ENCODE measurements around the gene TRAPPC2B. TPM values are rescaled to one million over a fixed set of nuclear protein-coding genes. Genes with fewer than 3 reads are reported as not detected.

TRAPPC2B gene
- total RNA-seq, 1 experiment from 2014 or later, result 15.3 TPM

DNA sequence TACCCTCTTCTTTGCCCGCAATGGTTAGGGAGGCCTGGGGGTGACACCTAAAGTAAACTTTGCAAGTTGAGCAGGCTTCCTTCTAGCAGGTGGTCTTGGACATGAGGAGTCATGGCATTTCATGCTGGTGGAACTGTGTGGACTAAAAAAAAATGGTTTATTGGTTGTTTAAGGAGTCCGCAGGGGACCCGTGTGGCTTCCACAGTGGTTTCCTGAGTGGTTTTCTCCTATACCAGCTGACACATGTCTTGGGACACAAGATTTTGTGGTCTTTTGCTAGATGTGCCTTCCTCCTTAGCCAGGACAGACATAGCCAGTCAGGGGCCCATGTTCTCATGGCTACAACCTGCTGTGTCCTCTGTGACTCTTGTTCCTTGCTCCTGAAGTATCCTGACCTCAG, 41.6 kb upstream of the TRAPPC2B start:
- H3K36me3 ChIP-seq (ENCODE audit: low read depth), result peaks cover 13% of the 10 kb centered on the region
- no peaks in the 10 kb centered on the region for H3K9me2 ChIP-seq (ENCODE audit: insufficient read depth)
- peak overlapping the region; percentile 100 for H3K4me2 ChIP-seq
- peaks cover 4% of the 10 kb centered on the region; the same call in 1 of the 2 replicates for H3F3A ChIP-seq (ENCODE audit: insufficient read depth, low read depth)
- peaks cover 32% of the 10 kb centered on the region for H3K79me2 ChIP-seq (ENCODE audit: low read depth)
- H3K4me1 ChIP-seq (replicated peaks; ENCODE audit: insufficient read depth), result peaks cover 19% of the 10 kb centered on the region
- no peak overlapping the region for H2AFZ ChIP-seq
- CTCF ChIA-PET, result interaction anchor here (0.6 kb wide), 1 partner anchor 22 kb away, joined by 3 read pairs; no protein-coding TSS in a partner anchor
- no peak for DNase-seq
- H3K27ac ChIP-seq, result no peak overlapping the region
- H4K20me1 ChIP-seq (ENCODE audit: insufficient read depth), result no peaks in the 10 kb centered on the region
- BruUV-seq (replicated peaks), result no TSS peak
- POLR2A ChIA-PET (ENCODE audit: unreplicated experiment), result interaction anchor here (0.7 kb wide), 1 partner anchor 20 kb away, joined by 7 read pairs; no protein-coding TSS in a partner anchor
- intact Hi-C loops (cut with micrococcal nuclease; ENCODE audit: unreplicated experiment), result no loop called here
- H3K27me3 ChIP-seq (ENCODE audit: insufficient read depth, low read depth), result no peaks in the 10 kb centered on the region
- TF ChIP-seq EZH2 (IDR thresholded peaks at IDR 0.05; ENCODE audit: low read depth) (no peak), CTCF (conservative IDR thresholded peaks at IDR 0.05) (no peak)
- peak overlapping the region; percentile 91 for H3K4me3 ChIP-seq
- H3K9me3 ChIP-seq (ENCODE audit: insufficient read depth, low read depth), result no peaks in the 10 kb centered on the region

DNA sequence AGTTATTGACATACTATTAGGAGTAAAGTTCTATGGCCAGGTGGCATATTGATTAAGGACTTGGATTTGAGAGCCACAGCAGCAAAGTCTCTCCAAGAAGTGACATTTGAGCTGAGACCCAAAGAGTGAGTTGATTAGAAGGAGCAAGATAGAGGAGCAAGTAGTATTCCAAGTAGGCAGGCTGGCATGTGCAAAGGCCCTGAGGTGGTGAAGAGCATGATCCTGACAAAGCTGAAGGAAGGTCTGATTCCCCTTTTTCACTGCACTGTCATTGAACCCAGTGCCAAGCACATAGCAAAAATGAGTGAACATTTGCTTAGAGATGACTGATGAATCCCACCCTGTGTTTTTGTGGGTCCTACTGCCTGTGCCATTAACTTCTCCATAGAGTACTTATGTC, 38.4 kb upstream of the TRAPPC2B start:
- no peak overlapping the region for H3K4me3 ChIP-seq
- no peak for TF ChIP-seq EZH2 (IDR thresholded peaks at IDR 0.05; ENCODE audit: low read depth)
- TF ChIP-seq CTCF (conservative IDR thresholded peaks at IDR 0.05), result no peak
- no peaks in the 10 kb centered on the region for H3K9me3 ChIP-seq (ENCODE audit: insufficient read depth, low read depth)
- H3K36me3 ChIP-seq (ENCODE audit: low read depth), result peaks cover 35% of the 10 kb centered on the region
- H3K9me2 ChIP-seq (ENCODE audit: insufficient read depth), result no peaks in the 10 kb centered on the region
- no peaks in the 10 kb centered on the region for H3F3A ChIP-seq (ENCODE audit: insufficient read depth, low read depth)
- no peak for DNase-seq
- H3K4me1 ChIP-seq (replicated peaks; ENCODE audit: insufficient read depth), result peaks cover 14% of the 10 kb centered on the region
- CTCF ChIA-PET, result no interaction called here
- no peak overlapping the region for H3K27ac ChIP-seq
- H2AFZ ChIP-seq, result no peak overlapping the region
- intact Hi-C loops (cut with micrococcal nuclease; ENCODE audit: unreplicated experiment), result no loop called here
- no peak overlapping the region for H3K4me2 ChIP-seq
- no peaks in the 10 kb centered on the region for H3K27me3 ChIP-seq (ENCODE audit: insufficient read depth, low read depth)
- no TSS peak for BruUV-seq (replicated peaks)
- POLR2A ChIA-PET (ENCODE audit: unreplicated experiment), result interaction anchor here (0.6 to 0.7 kb wide), 2 partner anchors 433 to 591 kb away, joined by 3 to 4 read pairs; partner anchors contain the start of gene ZNF417
- peaks cover 32% of the 10 kb centered on the region for H3K79me2 ChIP-seq (ENCODE audit: low read depth)
- no peaks in the 10 kb centered on the region for H4K20me1 ChIP-seq (ENCODE audit: insufficient read depth)

- DNase-seq, result no peak
- TF ChIP-seq EZH2 (IDR thresholded peaks at IDR 0.05; ENCODE audit: low read depth) (no peak), CTCF (conservative IDR thresholded peaks at IDR 0.05) (no peak)
- Histone ChIP-seq H3K9me3 (ENCODE audit: insufficient read depth, low read depth) (no peaks in the 10 kb centered on the region), H2AFZ (no peak overlapping the region), H3K9me2 (ENCODE audit: insufficient read depth) (no peaks in the 10 kb centered on the region), H4K20me1 (ENCODE audit: insufficient read depth) (0 out of 2 replicates have a peak, but pooled peaks cover 3% of the 10 kb centered on the region), H3K27ac (no peak overlapping the region), H3F3A (ENCODE audit: insufficient read depth, low read depth) (no peaks in the 10 kb centered on the region), H3K4me2 (no peak overlapping the region), H3K4me1 (replicated peaks; ENCODE audit: insufficient read depth) (no peaks in the 10 kb centered on the region), H3K36me3 (ENCODE audit: low read depth) (peaks cover 35% of the 10 kb centered on the region), H3K27me3 (ENCODE audit: insufficient read depth, low read depth) (no peaks in the 10 kb centered on the region), H3K4me3 (no peak overlapping the region), H3K79me2 (ENCODE audit: low read depth) (peaks cover 5% of the 10 kb centered on the region)
- no TSS peak for BruUV-seq (replicated peaks)
- intact Hi-C loops (cut with micrococcal nuclease; ENCODE audit: unreplicated experiment), result no loop called here
- POLR2A ChIA-PET (ENCODE audit: unreplicated experiment), result no interaction called here
- CTCF ChIA-PET, result no interaction called here
Observed at GRCh38 chr19:57327993-57328392, 35.4 kb upstream of the TRAPPC2B start.

Measured in PC-9 (cell line).